Inflammatory macrophage (primary cell): ENCODE measurements around the gene NCAM2.
"Not testable (repeated sequence)": the region's sequence is repeated elsewhere in the genome, so short reads cannot be mapped to it uniquely, and the experiment has no call there.

Source experiments
- DNase-seq, 2 donors: peaks; one replicate each; pipeline ENCODE4 v3.0.0-alpha.2; 2020 to 2022

The NCAM2 gene

GRCh38 chr21:21109736-21110135 is 111.5 kb downstream of the NCAM2 start:
- DNase-seq, result no peak

- no peak for DNase-seq
Measured at GRCh38 chr21:21111309-21111920, 113.2 kb downstream of the NCAM2 start.

- no peak for DNase-seq
Measured at GRCh38 chr21:21114461-21114860, 116.3 kb downstream of the NCAM2 start.

- no peak for DNase-seq
Measured at GRCh38 chr21:21119091-21119490, 120.9 kb downstream of the NCAM2 start.

GRCh38 chr21:21122680-21123079 is 124.5 kb downstream of the NCAM2 start:
- DNase-seq, result no peak

GRCh38 chr21:21132390-21132789 is 134.2 kb downstream of the NCAM2 start:
- no peak for DNase-seq

GRCh38 chr21:21137986-21138385 is 139.8 kb downstream of the NCAM2 start:
- no peak for DNase-seq

- no peak for DNase-seq
Measured at GRCh38 chr21:21146587-21147373, 148.6 kb downstream of the NCAM2 start.

- DNase-seq, result no peak
Measured at GRCh38 chr21:21147374-21147745, 149.2 kb downstream of the NCAM2 start.

GRCh38 chr21:21148009-21148408 is 149.8 kb downstream of the NCAM2 start:
- no peak for DNase-seq

- no peak for DNase-seq
Measured at GRCh38 chr21:21148514-21148913, 150.3 kb downstream of the NCAM2 start.

- not testable (repeated sequence) for DNase-seq
Measured at GRCh38 chr21:21149445-21149844, 151.2 kb downstream of the NCAM2 start.

GRCh38 chr21:21151231-21151630 is 153.0 kb downstream of the NCAM2 start:
- no peak for DNase-seq

GRCh38 chr21:21156397-21156796 is 158.2 kb downstream of the NCAM2 start:
- DNase-seq, result no peak

GRCh38 chr21:21156957-21157356 is 158.7 kb downstream of the NCAM2 start:
- no peak for DNase-seq

GRCh38 chr21:21158376-21158918 is 160.2 kb downstream of the NCAM2 start:
- DNase-seq, result no peak

- no peak for DNase-seq
Measured at GRCh38 chr21:21159253-21159899, 161.2 kb downstream of the NCAM2 start.

GRCh38 chr21:21162786-21163185 is 164.6 kb downstream of the NCAM2 start:
- DNase-seq, result peak in 1 of 2 donors; percentile 12

- peak; percentile 67 to 76 for DNase-seq
Measured at GRCh38 chr21:21163904-21164303, 165.7 kb downstream of the NCAM2 start.

- no peak for DNase-seq
Measured at GRCh38 chr21:21165063-21165645, 166.9 kb downstream of the NCAM2 start.

- DNase-seq, result no peak
Measured at GRCh38 chr21:21174676-21175075, 176.5 kb downstream of the NCAM2 start.

- DNase-seq, result no peak
Measured at GRCh38 chr21:21175798-21176334, 177.7 kb downstream of the NCAM2 start.
